GM18508 (cell line): ENCODE measurements around the gene SYNGR4.

ENCODE experiments used
- ATAC-seq: cut with Tn5 transposase; IDR thresholded peaks from one replicate; pipeline ENCODE4 v1.9.1; 2021; ENCODE audit warnings: moderate number of reproducible peaks; ENCODE audit not compliant: insufficient read depth, unreplicated experiment

Gene SYNGR4

GRCh38 chr19:48395170-48395455 lies 30.9 kb downstream of the SYNGR4 start:
- no peak for ATAC-seq

- ATAC-seq = no peak
Observed at GRCh38 chr19:48395499-48395898, 31.3 kb downstream of the SYNGR4 start.

GRCh38 chr19:48396016-48396823 lies 32.1 kb downstream of the SYNGR4 start:
- ATAC-seq = no peak

- ATAC-seq = no peak
Observed at GRCh38 chr19:48396824-48397176, 32.6 kb downstream of the SYNGR4 start.

GRCh38 chr19:48397263-48398101 lies 33.3 kb downstream of the SYNGR4 start:
- ATAC-seq = no peak

- no peak for ATAC-seq
Observed at GRCh38 chr19:48398102-48398374, 33.9 kb downstream of the SYNGR4 start.

- no peak for ATAC-seq
Observed at GRCh38 chr19:48398375-48399235, 34.4 kb downstream of the SYNGR4 start.

GRCh38 chr19:48400018-48400742 lies 36.0 kb downstream of the SYNGR4 start:
- no peak for ATAC-seq

- no peak for ATAC-seq
Observed at GRCh38 chr19:48401287-48401686, 37.1 kb downstream of the SYNGR4 start.

- ATAC-seq = no peak
Observed at GRCh38 chr19:48403606-48404005, 39.4 kb downstream of the SYNGR4 start.

GRCh38 chr19:48405010-48405659 lies 41.0 kb downstream of the SYNGR4 start:
- no peak for ATAC-seq

- no peak for ATAC-seq
Observed at GRCh38 chr19:48405850-48406249, 41.7 kb downstream of the SYNGR4 start.

GRCh38 chr19:48413879-48414587 lies 49.9 kb downstream of the SYNGR4 start:
- ATAC-seq = no peak

- no peak for ATAC-seq
Observed at GRCh38 chr19:48415395-48415794, 51.2 kb downstream of the SYNGR4 start.

GRCh38 chr19:48415806-48416221 lies 51.6 kb downstream of the SYNGR4 start:
- ATAC-seq = no peak

- ATAC-seq = no peak
Observed at GRCh38 chr19:48417421-48417820, 53.3 kb downstream of the SYNGR4 start.

- ATAC-seq = no peak
Observed at GRCh38 chr19:48418317-48419064, 54.3 kb downstream of the SYNGR4 start.

- no peak for ATAC-seq
Observed at GRCh38 chr19:48419158-48419920, 55.2 kb downstream of the SYNGR4 start.
